ENCODE results near the gene WASF1. TPM values are rescaled to one million over a fixed set of nuclear protein-coding genes. Genes with fewer than 3 reads are reported as not detected.

WASF1 gene
- total and polyA plus RNA-seq, 2 donors (not counting 1 experiment from before 2014, with no cell fraction given), result 13.2 to 37.7 TPM

- Histone ChIP-seq H3K27ac (ENCODE audit: insufficient read depth, low read length) (no peak overlapping the region), H3K4me1 (ENCODE audit: control insufficient read depth, extremely low read depth, insufficient read depth, low read length) (no peaks in the 10 kb centered on the region), H3K36me3 (ENCODE audit: control insufficient read depth, insufficient read depth, low read length) (no peaks in the 10 kb centered on the region), H3K4me2 (ENCODE audit: extremely low read depth, insufficient read depth, low read length) (no peak overlapping the region), H4K20me1 (ENCODE audit: control insufficient read depth, extremely low read depth, insufficient read depth, low read length) (no peaks in the 10 kb centered on the region), H3K4me3 (replicated peaks in 1 of 4; ENCODE audit: control extremely low read depth in 1 of 4, insufficient read depth in 1 of 4, low read depth in 3 of 4, low read length in 4 of 4) (no peak overlapping the region), H3K27me3 (ENCODE audit: control insufficient read depth, insufficient read depth, low read length) (peaks cover 4% of the 10 kb centered on the region), H3K9ac (ENCODE audit: insufficient read depth, low read length) (no peak overlapping the region), H2AFZ (ENCODE audit: low read length) (no peak overlapping the region), H3K9me3 (ENCODE audit: control insufficient read depth, insufficient read depth, low read depth, low read length) (no peaks in the 10 kb centered on the region), H3K79me2 (ENCODE audit: control insufficient read depth, insufficient read depth, low read length) (no peaks in the 10 kb centered on the region)
- DNase-seq (ENCODE audit: low read depth in 2 of 2), result no peak
- TF ChIP-seq CTCF (conservative IDR thresholded peaks at IDR 0.05 in 1 of 2, IDR thresholded peaks at IDR 0.05 in 1 of 2; ENCODE audit: low read depth in 1 of 2, low read length in 2 of 2) (no peak), EZH2 (IDR thresholded peaks at IDR 0.05; ENCODE audit: low read length, missing control alignments) (no peak)
Observed at GRCh38 chr6:110055387-110055735, 124.1 kb downstream of the WASF1 start.

GRCh38 chr6:110054664-110055386, 124.6 kb downstream of the WASF1 start:
- Histone ChIP-seq H3K4me1 (ENCODE audit: control insufficient read depth, extremely low read depth, insufficient read depth, low read length) (no peaks in the 10 kb centered on the region), H2AFZ (ENCODE audit: low read length) (no peak overlapping the region), H3K36me3 (ENCODE audit: control insufficient read depth, insufficient read depth, low read length) (no peaks in the 10 kb centered on the region), H3K4me2 (ENCODE audit: extremely low read depth, insufficient read depth, low read length) (no peak overlapping the region), H3K27me3 (ENCODE audit: control insufficient read depth, insufficient read depth, low read length) (peaks cover 7% of the 10 kb centered on the region), H3K79me2 (ENCODE audit: control insufficient read depth, insufficient read depth, low read length) (no peaks in the 10 kb centered on the region), H3K27ac (ENCODE audit: insufficient read depth, low read length) (no peak overlapping the region), H3K4me3 (replicated peaks in 1 of 4; ENCODE audit: control extremely low read depth in 1 of 4, insufficient read depth in 1 of 4, low read depth in 3 of 4, low read length in 4 of 4) (no peak overlapping the region), H3K9ac (ENCODE audit: insufficient read depth, low read length) (no peak overlapping the region), H3K9me3 (ENCODE audit: control insufficient read depth, insufficient read depth, low read depth, low read length) (no peaks in the 10 kb centered on the region), H4K20me1 (ENCODE audit: control insufficient read depth, extremely low read depth, insufficient read depth, low read length) (no peaks in the 10 kb centered on the region)
- TF ChIP-seq EZH2 (IDR thresholded peaks at IDR 0.05; ENCODE audit: low read length, missing control alignments), result no peak
- TF ChIP-seq CTCF (conservative IDR thresholded peaks at IDR 0.05 in 1 of 2, IDR thresholded peaks at IDR 0.05 in 1 of 2; ENCODE audit: low read depth in 1 of 2, low read length in 2 of 2), result no peak
- DNase-seq (ENCODE audit: low read depth in 2 of 2), result no peak

GRCh38 chr6:110053395-110054240, 125.9 kb downstream of the WASF1 start:
- no peak overlapping the region for H3K9ac ChIP-seq (ENCODE audit: insufficient read depth, low read length)
- H3K4me3 ChIP-seq (replicated peaks in 1 of 4; ENCODE audit: control extremely low read depth in 1 of 4, insufficient read depth in 1 of 4, low read depth in 3 of 4, low read length in 4 of 4), result no peak overlapping the region
- H3K4me1 ChIP-seq (ENCODE audit: control insufficient read depth, extremely low read depth, insufficient read depth, low read length), result no peaks in the 10 kb centered on the region
- H3K27me3 ChIP-seq (ENCODE audit: control insufficient read depth, insufficient read depth, low read length), result peaks cover 4% of the 10 kb centered on the region
- H3K27ac ChIP-seq (ENCODE audit: insufficient read depth, low read length), result no peak overlapping the region
- H3K36me3 ChIP-seq (ENCODE audit: control insufficient read depth, insufficient read depth, low read length), result no peaks in the 10 kb centered on the region
- no peaks in the 10 kb centered on the region for H3K79me2 ChIP-seq (ENCODE audit: control insufficient read depth, insufficient read depth, low read length)
- TF ChIP-seq CTCF (conservative IDR thresholded peaks at IDR 0.05 in 1 of 2, IDR thresholded peaks at IDR 0.05 in 1 of 2; ENCODE audit: low read depth in 1 of 2, low read length in 2 of 2) (peak; percentile 70 to 85), EZH2 (IDR thresholded peaks at IDR 0.05; ENCODE audit: low read length, missing control alignments) (no peak)
- no peaks in the 10 kb centered on the region for H4K20me1 ChIP-seq (ENCODE audit: control insufficient read depth, extremely low read depth, insufficient read depth, low read length)
- no peaks in the 10 kb centered on the region for H3K9me3 ChIP-seq (ENCODE audit: control insufficient read depth, insufficient read depth, low read depth, low read length)
- H3K4me2 ChIP-seq (ENCODE audit: extremely low read depth, insufficient read depth, low read length), result no peak overlapping the region
- DNase-seq (ENCODE audit: low read depth in 2 of 2), result peak; percentile 50 to 69
- no peak overlapping the region for H2AFZ ChIP-seq (ENCODE audit: low read length)
